GM13976 (cell line): ENCODE measurements around the gene PAQR7.
A peak's percentile ranks its signal among the peaks of the same experiment; 100 is the strongest.

Source experiments
- DNase-seq: peaks from one replicate; pipeline ENCODE4 v3.0.0; 2012; ENCODE audit warnings: low spot score
- in situ Hi-C: fragments of 300-500 bp; cut with MboI; formaldehyde crosslinking; loops from one replicate; pipeline ENCODE4 v1.12.0; 2022; ENCODE audit warnings: low sequenced_read_pairs, mixed read lengths, inconsistent platforms; ENCODE audit not compliant: unreplicated experiment
- TF ChIP-seq, protein P1 (sequence below): IDR thresholded peaks from 2 replicates; pipeline ENCODE4 v1.5.1; 2012; ENCODE audit warnings: borderline replicate concordance, mild to moderate bottlenecking; ENCODE audit not compliant: insufficient read depth; ENCODE audit errors: extremely low read depth, missing control alignments, control extremely low read depth

The PAQR7 gene, protein sequence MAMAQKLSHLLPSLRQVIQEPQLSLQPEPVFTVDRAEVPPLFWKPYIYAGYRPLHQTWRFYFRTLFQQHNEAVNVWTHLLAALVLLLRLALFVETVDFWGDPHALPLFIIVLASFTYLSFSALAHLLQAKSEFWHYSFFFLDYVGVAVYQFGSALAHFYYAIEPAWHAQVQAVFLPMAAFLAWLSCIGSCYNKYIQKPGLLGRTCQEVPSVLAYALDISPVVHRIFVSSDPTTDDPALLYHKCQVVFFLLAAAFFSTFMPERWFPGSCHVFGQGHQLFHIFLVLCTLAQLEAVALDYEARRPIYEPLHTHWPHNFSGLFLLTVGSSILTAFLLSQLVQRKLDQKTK

DNA sequence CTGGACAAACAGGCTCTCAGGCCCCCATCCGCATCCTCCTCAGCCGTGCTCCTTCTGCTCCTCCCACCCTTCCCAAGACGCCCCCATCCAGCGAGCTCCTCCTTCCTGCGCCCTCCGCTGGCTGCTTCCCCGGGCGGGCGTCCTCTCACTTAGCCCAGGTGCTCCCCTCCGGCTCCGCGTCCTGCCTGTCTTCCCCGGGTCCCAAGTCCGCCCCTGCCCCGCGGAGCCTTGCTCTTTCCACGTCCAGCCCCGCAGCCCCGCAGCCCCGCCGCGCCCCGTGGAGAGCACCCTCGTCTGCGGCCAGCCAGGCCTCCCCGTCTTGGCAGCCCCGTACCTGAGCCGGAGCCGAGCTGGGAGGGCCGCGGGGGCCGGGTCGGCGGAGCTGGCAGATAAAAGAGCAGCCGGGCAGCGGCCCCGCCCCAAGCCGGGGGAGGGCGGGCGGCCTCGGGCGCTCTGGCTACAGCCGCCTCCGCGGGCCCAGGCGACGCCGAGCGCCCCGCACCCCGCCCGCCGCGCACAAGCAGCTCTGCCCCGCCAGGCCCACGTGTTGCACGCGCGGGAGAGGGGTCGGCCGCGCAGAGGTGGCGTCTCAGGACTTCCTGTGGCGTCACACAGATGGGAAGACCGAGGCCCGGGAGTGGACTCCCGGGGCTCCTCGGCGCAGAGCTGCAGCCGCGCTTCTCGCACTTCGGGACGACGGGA is at the start of gene PAQR7:
Gene PAQR7 (minus strand): TSS at position 555 of the 702 bp plus-strand sequence. CDS start 11,869 bp downstream, outside the sequence.
- in situ Hi-C loops: no loop called here
- TF ChIP-seq, protein P1, sequence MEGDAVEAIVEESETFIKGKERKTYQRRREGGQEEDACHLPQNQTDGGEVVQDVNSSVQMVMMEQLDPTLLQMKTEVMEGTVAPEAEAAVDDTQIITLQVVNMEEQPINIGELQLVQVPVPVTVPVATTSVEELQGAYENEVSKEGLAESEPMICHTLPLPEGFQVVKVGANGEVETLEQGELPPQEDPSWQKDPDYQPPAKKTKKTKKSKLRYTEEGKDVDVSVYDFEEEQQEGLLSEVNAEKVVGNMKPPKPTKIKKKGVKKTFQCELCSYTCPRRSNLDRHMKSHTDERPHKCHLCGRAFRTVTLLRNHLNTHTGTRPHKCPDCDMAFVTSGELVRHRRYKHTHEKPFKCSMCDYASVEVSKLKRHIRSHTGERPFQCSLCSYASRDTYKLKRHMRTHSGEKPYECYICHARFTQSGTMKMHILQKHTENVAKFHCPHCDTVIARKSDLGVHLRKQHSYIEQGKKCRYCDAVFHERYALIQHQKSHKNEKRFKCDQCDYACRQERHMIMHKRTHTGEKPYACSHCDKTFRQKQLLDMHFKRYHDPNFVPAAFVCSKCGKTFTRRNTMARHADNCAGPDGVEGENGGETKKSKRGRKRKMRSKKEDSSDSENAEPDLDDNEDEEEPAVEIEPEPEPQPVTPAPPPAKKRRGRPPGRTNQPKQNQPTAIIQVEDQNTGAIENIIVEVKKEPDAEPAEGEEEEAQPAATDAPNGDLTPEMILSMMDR: no peak
- peak; percentile 87 for DNase-seq

DNA sequence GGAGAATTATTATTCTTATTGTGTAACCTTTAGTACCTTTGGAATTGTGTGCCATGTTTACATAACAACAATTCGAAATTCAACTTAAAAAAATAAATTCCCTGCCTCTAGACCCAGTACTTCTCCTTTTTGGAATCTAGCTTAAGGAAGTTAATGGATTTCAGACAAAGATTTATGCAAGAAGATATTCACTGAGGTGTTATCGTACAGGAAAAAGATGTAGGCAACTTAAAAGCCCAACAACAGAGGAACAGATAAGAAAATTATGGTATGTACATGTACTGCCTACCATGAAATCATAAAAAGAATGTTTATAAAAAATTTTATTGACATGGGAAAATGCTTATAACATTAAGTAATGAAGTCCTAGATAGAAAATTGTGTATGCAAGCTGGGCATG is 48.9 kb upstream of the PAQR7 start:
- TF ChIP-seq, protein P1: no peak
- DNase-seq: no peak
- in situ Hi-C loops: no loop called here

DNA sequence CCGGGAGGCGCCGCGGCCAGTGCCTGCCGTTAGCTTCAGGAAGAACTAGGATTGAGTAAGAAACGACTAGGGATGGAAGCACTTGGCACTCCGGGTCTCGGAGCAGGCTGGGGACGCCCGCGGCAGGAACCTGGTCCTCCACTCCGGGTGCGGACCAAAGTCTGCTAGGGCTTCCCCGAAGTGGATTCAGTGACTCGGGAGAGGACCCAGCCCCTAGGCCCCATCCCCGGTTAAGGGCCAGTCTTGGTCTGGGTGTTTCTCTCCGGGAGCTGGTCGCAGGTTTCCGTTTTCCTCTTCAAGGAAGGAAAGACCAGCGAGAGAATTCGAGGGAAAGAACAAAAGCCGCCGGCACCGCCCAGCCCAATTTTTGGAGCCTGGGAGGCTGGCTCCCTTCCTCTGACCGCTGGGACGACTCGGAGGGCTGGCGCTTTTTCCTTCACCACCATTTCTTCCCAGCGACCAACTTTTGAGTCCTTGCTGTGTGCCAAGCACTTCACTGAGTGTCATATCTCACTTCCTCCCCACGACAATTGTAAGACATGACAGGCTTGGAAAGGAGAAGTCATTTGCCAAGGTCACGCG is 47.6 kb upstream of the PAQR7 start:
- TF ChIP-seq, protein P1: no peak
- in situ Hi-C loops: no loop called here

DNA sequence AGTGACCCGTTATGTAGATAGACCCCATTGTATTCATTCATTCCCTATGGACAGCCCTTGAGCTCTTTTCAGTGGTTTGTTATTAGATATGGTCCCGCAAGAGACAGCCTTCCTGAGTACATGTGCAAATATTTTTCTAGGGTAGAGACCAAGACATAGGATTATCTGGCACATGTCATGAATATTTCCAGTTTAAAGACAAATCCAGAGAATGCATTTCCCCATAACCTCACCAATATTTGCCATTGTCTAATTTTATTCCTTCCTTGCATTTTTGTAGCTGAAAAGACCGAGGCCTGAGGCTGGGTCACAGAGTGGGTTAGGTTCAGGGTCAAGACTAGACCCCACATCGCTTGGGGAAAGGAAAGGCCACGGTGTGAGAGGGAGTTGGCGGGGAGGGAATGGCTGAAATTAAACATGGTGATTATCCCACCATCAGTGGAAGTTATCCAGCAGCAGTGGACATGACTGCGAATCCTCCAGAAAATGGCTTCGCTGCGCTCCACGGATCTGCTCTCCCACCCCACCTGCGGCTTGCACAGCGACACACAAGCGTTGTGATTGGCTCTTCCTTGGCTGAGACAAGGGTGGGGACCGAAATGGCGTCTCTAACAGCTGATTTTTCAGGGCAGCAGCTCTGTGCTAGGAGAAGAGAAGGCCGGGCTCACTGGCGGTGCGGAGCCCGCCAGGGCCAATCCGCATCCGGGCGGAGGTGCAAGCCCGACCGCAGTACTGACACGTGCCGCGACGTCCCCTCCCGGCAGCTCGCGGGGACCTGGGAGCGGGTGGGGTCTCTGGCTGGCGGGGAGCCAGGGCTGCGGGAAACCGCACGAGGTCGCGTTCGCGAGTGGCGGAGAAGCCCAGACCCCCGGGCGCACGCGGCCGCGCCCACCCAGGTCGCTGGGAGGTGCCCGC is 46.8 kb upstream of the PAQR7 start:
- DNase-seq: peak; percentile 49
- TF ChIP-seq, protein P1: no peak
- in situ Hi-C loops: no loop called here

More for the DNA sequence above, 47.6 kb upstream of the PAQR7 start:
- DNase-seq: peak; percentile 42

DNA sequence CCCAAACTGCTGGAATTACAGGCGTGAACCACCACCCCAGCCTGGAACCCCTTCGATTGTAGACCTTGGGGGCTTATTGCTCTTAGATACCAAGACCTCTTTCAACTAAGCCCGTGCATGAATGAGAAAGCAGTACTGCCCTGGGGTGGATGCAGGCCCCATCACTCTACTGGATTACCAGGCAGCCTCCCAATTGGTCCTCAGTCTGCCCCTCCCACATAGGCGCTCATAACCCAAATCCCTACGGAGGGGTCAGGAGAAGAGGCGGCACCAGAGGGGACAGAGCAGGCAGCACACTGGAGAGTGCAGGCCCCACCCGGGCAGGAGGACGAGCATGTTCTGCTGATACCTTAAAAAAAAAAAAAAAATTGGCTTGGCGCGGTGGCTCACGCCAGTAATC is 43.1 kb upstream of the PAQR7 start:
- TF ChIP-seq, protein P1: no peak
- in situ Hi-C loops: no loop called here
- no peak for DNase-seq

DNA sequence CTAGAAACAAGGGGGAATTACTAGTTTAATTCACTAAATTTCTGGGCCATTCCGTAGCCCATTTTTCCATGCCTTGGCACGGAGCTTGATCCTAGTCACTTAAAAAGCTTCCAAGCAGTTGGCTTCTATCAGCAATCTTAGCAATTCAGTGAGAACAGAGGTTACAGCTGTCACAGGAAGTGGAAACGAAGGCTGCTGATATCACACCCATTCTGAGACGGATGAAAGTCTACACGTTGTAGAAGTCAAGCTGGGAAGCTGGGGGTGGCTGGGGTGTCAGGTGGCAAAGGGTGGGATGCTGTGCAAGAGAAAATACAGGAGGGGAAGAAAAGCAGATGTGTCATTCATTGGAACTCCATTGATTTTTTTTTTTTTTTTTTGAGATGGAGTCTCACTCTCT is 42.5 kb upstream of the PAQR7 start:
- TF ChIP-seq, protein P1: no peak
- in situ Hi-C loops: no loop called here
- DNase-seq: no peak
